GM12878 (cell line): ENCODE measurements around the gene SPA17. TPM values are rescaled to one million over a fixed set of nuclear protein-coding genes. Genes with fewer than 3 reads are reported as not detected.

Source experiments
- ATAC-seq: fragments of 200-7000 bp; cut with Tn5 transposase; 3 replicates; pipeline ENCODE4 v1.9.1; 2020; ENCODE audit warnings: mild to moderate bottlenecking, moderate library complexity
- BruUV-seq: library from RNA; stranded (reverse); fragments of 400-500 nt; replicated peaks from 2 replicates; lab custom pipeline; 2021; lab: Mats Ljungman, UMichigan
- CTCF ChIA-PET: fragments of 300-600 bp; sonication (Branson Sonifier 250); formaldehyde crosslinking; extraction: SDS; loops from one replicate; lab custom pipeline; 2021; ENCODE audit warnings: inconsistent platforms; lab: Yijun Ruan, JAX
- POLR2A ChIA-PET: fragments of 350-600 bp; formaldehyde crosslinking; extraction: SDS; loops from one replicate; lab custom pipeline; 2021; ENCODE audit warnings: inconsistent platforms; lab: Charles Lee
- RAD21 ChIA-PET: fragments of 300-600 bp; sonication (Branson Sonifier 250); formaldehyde crosslinking; loops from one replicate; lab custom pipeline; 2023; ENCODE audit warnings: antibody characterized with exemption; ENCODE audit not compliant: unreplicated experiment; lab: Charles Lee
- SMC1A ChIA-PET: fragments of 300-600 bp; sonication (Branson Sonifier 250); formaldehyde crosslinking; loops from one replicate; lab custom pipeline; 2023; ENCODE audit not compliant: unreplicated experiment, uncharacterized antibody; lab: Charles Lee
- DNase-seq: peaks from one replicate; pipeline ENCODE4 v3.0.0-alpha.2; 2011; ENCODE audit warnings: low read depth, low spot score
- FAIRE-seq: peaks from 3 replicates; lab custom pipeline; 2011; peaks lifted over from hg19 to GRCh38; lab: Jason Lieb, UNC
- H2AFZ ChIP-seq: 2 replicates; pipeline ENCODE4 v1.6.0; 2011; ENCODE audit warnings: low read depth, low read length, control low read depth; ENCODE audit not compliant: control insufficient read depth
- H3K27ac ChIP-seq: 2 replicates; pipeline ENCODE4 v1.5.1; 2011; ENCODE audit warnings: control low read depth; ENCODE audit not compliant: control insufficient read depth, insufficient read depth
- H3K27me3 ChIP-seq, 2 experiments: replicated peaks in 1 of 2; 2 replicates each; pipeline versions ENCODE4 v1.6.0 to v1.6.1; 2011; ENCODE audit warnings: low read length in 1 of 2; ENCODE audit not compliant: control insufficient read depth in 2 of 2, insufficient read depth in 2 of 2
- H3K36me3 ChIP-seq, 2 experiments: 2 replicates each; pipeline ENCODE4 v1.5.1; 2011; ENCODE audit warnings: low read length in 1 of 2; ENCODE audit not compliant: control insufficient read depth in 2 of 2, insufficient read depth in 2 of 2
- H3K4me1 ChIP-seq: 2 replicates; pipeline ENCODE4 v1.6.1; 2011; ENCODE audit warnings: mild to moderate bottlenecking, low read length, moderate library complexity, mixed read lengths; ENCODE audit not compliant: control insufficient read depth, insufficient read depth
- H3K4me2 ChIP-seq: 2 replicates; pipeline ENCODE4 v1.6.0; 2011; ENCODE audit warnings: control low read depth; ENCODE audit not compliant: control insufficient read depth, insufficient read depth
- H3K4me3 ChIP-seq: fragments of 200-600 bp; sonication (generic); 2 replicates; pipeline ENCODE4 v1.5.1; 2016
- H3K79me2 ChIP-seq: 2 replicates; pipeline ENCODE4 v1.6.0; 2011; ENCODE audit warnings: low read length; ENCODE audit not compliant: control insufficient read depth, insufficient read depth
- H3K9ac ChIP-seq: 2 replicates; pipeline ENCODE4 v1.8.0; 2011; ENCODE audit warnings: low read length, control low read depth, mixed read lengths; ENCODE audit not compliant: control insufficient read depth, insufficient read depth
- H3K9me3 ChIP-seq: replicated peaks from 3 replicates; pipeline ENCODE4 v1.5.1; 2011; ENCODE audit warnings: mild to moderate bottlenecking, low read length; ENCODE audit not compliant: control insufficient read depth, insufficient read depth
- H4K20me1 ChIP-seq: 2 replicates; pipeline ENCODE4 v1.6.0; 2011; ENCODE audit not compliant: control insufficient read depth, insufficient read depth
- ASH2L ChIP-seq: fragments of 300-600, 200-600 bp; sonication (generic); IDR thresholded peaks from 2 replicates; pipeline ENCODE4 v1.6.1; 2017; ENCODE audit warnings: low read depth, mild to moderate bottlenecking, borderline replicate concordance
- E2F4 ChIP-seq: IDR thresholded peaks from 2 replicates; pipeline ENCODE4 v1.6.1; 2012; ENCODE audit warnings: low read depth, low read length, improper control_type of control experiment
- HCFC1 ChIP-seq: fragments of 150-350 bp; IDR thresholded peaks from 2 replicates; pipeline ENCODE4 v1.6.1; 2014; ENCODE audit warnings: low read length
- NRF1 ChIP-seq: conservative IDR thresholded peaks from 2 replicates; pipeline ENCODE4 v1.6.1; 2011; ENCODE audit warnings: mild to moderate bottlenecking, low read depth, low read length, improper control_type of control experiment
- SREBF2 ChIP-seq: IDR thresholded peaks from 2 replicates; pipeline ENCODE4 v1.6.1; 2012; ENCODE audit warnings: mild to moderate bottlenecking, low read length
- TBL1XR1 ChIP-seq: IDR thresholded peaks from 2 replicates; pipeline ENCODE4 v1.6.1; 2012; ENCODE audit warnings: low read depth, low read length, improper control_type of control experiment
- WGBS: methylation state at CpG from one replicate; pipeline ENCODE4 v1.1.6; 2016; ENCODE audit warnings: low lambda C conversion rate; ENCODE audit not compliant: insufficient replicate concordance, insufficient coverage; ENCODE audit errors: missing lambda C conversion rate; 5-methylcytosine and 5-hydroxymethylcytosine counted together
- in situ Hi-C: fragments of 300-500 bp; cut with MboI; formaldehyde crosslinking; loops from 9 replicates; pipeline ENCODE4 v1.14.3; 2018; ENCODE audit warnings: mixed read lengths
- intact Hi-C: fragments of 100-400 bp; cut with micrococcal nuclease; formaldehyde crosslinking; loops from one replicate; pipeline ENCODE4 v1.14.2; 2022; ENCODE audit not compliant: unreplicated experiment
- polyA plus RNA-seq, 11 experiments: library from polyadenylated mRNA; depleted of rRNA in 4 of 11; unstranded in 6 of 11; stranded (reverse) in 5 of 11; fragments of >200 nt; fragmentation: Nextera tagmentation in 4 of 11; fragmentation: Illumina TruSeq in 1 of 11; extraction: Ambion mirVana in 4 of 11; extraction: Trizol in 1 of 11; gene quantifications; 1 replicate in 1 of 11; 2 replicates in 10 of 11; pipeline versions ENCODE4 v1.2.1 to v1.2.3, GENCODE V29; 2011 to 2016; ENCODE audit warnings: inconsistent platforms in 2 of 11, missing spikeins in 2 of 11, low read depth in 1 of 11
- total RNA-seq, 4 experiments: library from RNA; depleted of rRNA in 3 of 4; stranded (reverse); fragments of >200 nt in 3 of 4; fragmentation: Illumina TruSeq in 1 of 4; extraction: Trizol in 1 of 4; gene quantifications; 2 replicates each; pipeline versions ENCODE4 v1.2.1 to v1.2.3, GENCODE V29; 2013 to 2021
- TF ChIP-seq, protein P1 (sequence below): fragments of 450-650 bp; IDR thresholded peaks from 2 replicates; pipeline ENCODE4 v1.6.1; 2017; ENCODE audit warnings: mild to moderate bottlenecking, moderate library complexity

The SPA17 gene
- total and polyA plus RNA-seq, 10 of the 15 experiments (the other 5 are each of a cell fraction or from before 2014, with no cell fraction given) = 2.9 to 13.2 (median 8.5) TPM

GRCh38 chr11:124681421-124681820, 7.7 kb downstream of the SPA17 start (continued):
- TF ChIP-seq, protein P1, sequence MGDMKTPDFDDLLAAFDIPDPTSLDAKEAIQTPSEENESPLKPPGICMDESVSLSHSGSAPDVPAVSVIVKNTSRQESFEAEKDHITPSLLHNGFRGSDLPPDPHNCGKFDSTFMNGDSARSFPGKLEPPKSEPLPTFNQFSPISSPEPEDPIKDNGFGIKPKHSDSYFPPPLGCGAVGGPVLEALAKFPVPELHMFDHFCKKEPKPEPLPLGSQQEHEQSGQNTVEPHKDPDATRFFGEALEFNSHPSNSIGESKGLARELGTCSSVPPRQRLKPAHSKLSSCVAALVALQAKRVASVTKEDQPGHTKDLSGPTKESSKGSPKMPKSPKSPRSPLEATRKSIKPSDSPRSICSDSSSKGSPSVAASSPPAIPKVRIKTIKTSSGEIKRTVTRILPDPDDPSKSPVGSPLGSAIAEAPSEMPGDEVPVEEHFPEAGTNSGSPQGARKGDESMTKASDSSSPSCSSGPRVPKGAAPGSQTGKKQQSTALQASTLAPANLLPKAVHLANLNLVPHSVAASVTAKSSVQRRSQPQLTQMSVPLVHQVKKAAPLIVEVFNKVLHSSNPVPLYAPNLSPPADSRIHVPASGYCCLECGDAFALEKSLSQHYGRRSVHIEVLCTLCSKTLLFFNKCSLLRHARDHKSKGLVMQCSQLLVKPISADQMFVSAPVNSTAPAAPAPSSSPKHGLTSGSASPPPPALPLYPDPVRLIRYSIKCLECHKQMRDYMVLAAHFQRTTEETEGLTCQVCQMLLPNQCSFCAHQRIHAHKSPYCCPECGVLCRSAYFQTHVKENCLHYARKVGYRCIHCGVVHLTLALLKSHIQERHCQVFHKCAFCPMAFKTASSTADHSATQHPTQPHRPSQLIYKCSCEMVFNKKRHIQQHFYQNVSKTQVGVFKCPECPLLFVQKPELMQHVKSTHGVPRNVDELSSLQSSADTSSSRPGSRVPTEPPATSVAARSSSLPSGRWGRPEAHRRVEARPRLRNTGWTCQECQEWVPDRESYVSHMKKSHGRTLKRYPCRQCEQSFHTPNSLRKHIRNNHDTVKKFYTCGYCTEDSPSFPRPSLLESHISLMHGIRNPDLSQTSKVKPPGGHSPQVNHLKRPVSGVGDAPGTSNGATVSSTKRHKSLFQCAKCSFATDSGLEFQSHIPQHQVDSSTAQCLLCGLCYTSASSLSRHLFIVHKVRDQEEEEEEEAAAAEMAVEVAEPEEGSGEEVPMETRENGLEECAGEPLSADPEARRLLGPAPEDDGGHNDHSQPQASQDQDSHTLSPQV = no peak
- TF ChIP-seq HCFC1 = no peak
- no peak for TF ChIP-seq ASH2L
- TF ChIP-seq NRF1 = no peak
- no peak for TF ChIP-seq E2F4
- no peak for TF ChIP-seq TBL1XR1

- CTCF ChIA-PET = interaction anchor here (1.5 kb wide), 1 partner anchor 13 kb away, joined by 4 read pairs; no protein-coding TSS in a partner anchor
- H3K9ac ChIP-seq = no peak overlapping the region
- no peaks in the 10 kb centered on the region for H3K4me1 ChIP-seq
- peaks cover 11% of the 10 kb centered on the region; the same call in 2 of the 3 replicates for H3K9me3 ChIP-seq
- BruUV-seq = no TSS peak
- intact Hi-C loops (no loop called here), in situ Hi-C loops (no loop called here)
- H3K36me3 ChIP-seq = no peaks in the 10 kb centered on the region
- FAIRE-seq (no peak), DNase-seq (no peak), ATAC-seq (no peak)
- TF ChIP-seq SREBF2 = no peak
- SMC1A ChIA-PET = interaction anchor here (1.7 kb wide), 1 partner anchor 16 kb away, joined by 3 read pairs; no protein-coding TSS in a partner anchor
- no peak overlapping the region for H3K4me2 ChIP-seq
- 100% methylated on average over 1 of the region's 1 CpG for WGBS
- H3K27ac ChIP-seq = no peak overlapping the region
- POLR2A ChIA-PET = no interaction called here
- H3K27me3 ChIP-seq = no peaks in the 10 kb centered on the region
- no peak overlapping the region for H3K4me3 ChIP-seq
- RAD21 ChIA-PET = no interaction called here
- no peaks in the 10 kb centered on the region for H4K20me1 ChIP-seq
- no peak overlapping the region for H2AFZ ChIP-seq
- H3K79me2 ChIP-seq = no peaks in the 10 kb centered on the region
Observed at GRCh38 chr11:124682443-124682842, 8.7 kb downstream of the SPA17 start.
